NK-92 treated with Interleukin-12 subunit alpha and Interleukin-12 subunit beta, amount 100 ng/mL, for 24 hours (cell line): ENCODE data around the gene ICAM5.
"Not testable (repeated sequence)": the region's sequence is repeated elsewhere in the genome, so short reads cannot be mapped to it uniquely, and the experiment has no call there.

Source experiments
- DNase-seq: peaks from one replicate; lab custom pipeline; 2025; lab: John Stamatoyannopoulos, UW

ICAM5 gene

GRCh38 chr19:10270616-10271394, 18.9 kb upstream of the ICAM5 start, which contains the start of gene ICAM1:
Gene ICAM1, plus strand, starts transcription at chr19:10271120. Its CDS starts 40 bp downstream, at chr19:10271160.
- peak; percentile 87 for DNase-seq

GRCh38 chr19:10271543-10272086, 18.1 kb upstream of the ICAM5 start:
- DNase-seq, result no peak

- DNase-seq, result no peak
These were observed 15.2 kb upstream of the ICAM5 start for GRCh38 chr19:10274589-10274988.

GRCh38 chr19:10277795-10278589, 11.8 kb upstream of the ICAM5 start:
- no peak for DNase-seq

GRCh38 chr19:10278935-10279334, 10.8 kb upstream of the ICAM5 start:
- no peak for DNase-seq

GRCh38 chr19:10279737-10280442, 9.9 kb upstream of the ICAM5 start:
- DNase-seq, result no peak

GRCh38 chr19:10282043-10282442, 7.7 kb upstream of the ICAM5 start:
- not testable (repeated sequence) for DNase-seq

GRCh38 chr19:10283301-10284064, 6.3 kb upstream of the ICAM5 start:
- DNase-seq, result no peak

- no peak for DNase-seq
These were observed 5.4 kb upstream of the ICAM5 start for GRCh38 chr19:10284065-10284959.

- DNase-seq, result no peak
These were observed 4.8 kb upstream of the ICAM5 start for GRCh38 chr19:10284960-10285278.

GRCh38 chr19:10285393-10285792, 4.4 kb upstream of the ICAM5 start:
- no peak for DNase-seq

GRCh38 chr19:10286803-10287737, 2.7 kb upstream of the ICAM5 start, which contains the start of gene ICAM4:
Gene ICAM4, plus strand, starts transcription at chr19:10286955. Its CDS starts 58 bp downstream, at chr19:10287013.
- no peak for DNase-seq

GRCh38 chr19:10288662-10289166, 1.0 kb upstream of the ICAM5 start:
- no peak for DNase-seq

- peak; percentile 52 for DNase-seq
These were observed 451 bp upstream of the ICAM5 start for GRCh38 chr19:10289167-10289835.

GRCh38 chr19:10290357-10290875, 664 bp downstream of the ICAM5 start:
- DNase-seq, result no peak

- DNase-seq, result no peak
These were observed 1.3 kb downstream of the ICAM5 start for GRCh38 chr19:10290876-10291553.

GRCh38 chr19:10291554-10292205, 1.9 kb downstream of the ICAM5 start:
- DNase-seq, result no peak
